CD4-positive, alpha-beta T cell treated with Interleukin-12 subunit alpha and Interleukin-12 subunit beta, for 1 hour (primary cell): ENCODE measurements around the gene FOXL2NB.

Experiments used
- DNase-seq: peaks from one replicate; pipeline ENCODE4 v3.0.0-alpha.2; 2020

Gene FOXL2NB

DNA sequence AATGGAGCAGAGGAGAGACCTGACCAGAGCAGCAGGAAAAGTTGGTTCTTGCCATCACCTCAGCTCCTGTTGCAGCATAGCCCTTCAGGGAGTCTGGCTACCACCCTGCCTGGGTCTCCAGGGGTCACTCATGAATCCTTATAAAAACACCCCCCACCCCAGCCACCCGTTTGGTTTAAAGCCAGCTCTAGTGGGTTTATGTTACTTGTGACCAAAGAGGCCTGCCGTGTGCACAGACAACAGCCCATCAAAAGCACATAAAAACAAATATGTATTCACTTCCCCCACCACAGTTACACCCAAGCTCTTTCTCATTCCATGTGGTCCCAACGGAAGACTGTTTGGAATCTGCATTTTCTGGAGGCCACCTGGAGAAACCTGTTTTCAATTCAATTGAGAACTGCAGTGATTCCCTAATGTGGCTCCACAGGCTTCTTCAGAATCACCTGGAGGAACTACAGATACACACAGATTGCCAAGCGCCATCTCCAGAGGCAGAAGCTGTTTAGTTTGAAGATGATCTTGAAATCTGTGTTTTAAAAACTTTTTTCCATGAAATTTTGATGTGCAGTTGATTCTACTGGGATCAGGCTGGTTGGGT lies 13.8 kb upstream of the FOXL2NB start:
- DNase-seq: no peak

DNA sequence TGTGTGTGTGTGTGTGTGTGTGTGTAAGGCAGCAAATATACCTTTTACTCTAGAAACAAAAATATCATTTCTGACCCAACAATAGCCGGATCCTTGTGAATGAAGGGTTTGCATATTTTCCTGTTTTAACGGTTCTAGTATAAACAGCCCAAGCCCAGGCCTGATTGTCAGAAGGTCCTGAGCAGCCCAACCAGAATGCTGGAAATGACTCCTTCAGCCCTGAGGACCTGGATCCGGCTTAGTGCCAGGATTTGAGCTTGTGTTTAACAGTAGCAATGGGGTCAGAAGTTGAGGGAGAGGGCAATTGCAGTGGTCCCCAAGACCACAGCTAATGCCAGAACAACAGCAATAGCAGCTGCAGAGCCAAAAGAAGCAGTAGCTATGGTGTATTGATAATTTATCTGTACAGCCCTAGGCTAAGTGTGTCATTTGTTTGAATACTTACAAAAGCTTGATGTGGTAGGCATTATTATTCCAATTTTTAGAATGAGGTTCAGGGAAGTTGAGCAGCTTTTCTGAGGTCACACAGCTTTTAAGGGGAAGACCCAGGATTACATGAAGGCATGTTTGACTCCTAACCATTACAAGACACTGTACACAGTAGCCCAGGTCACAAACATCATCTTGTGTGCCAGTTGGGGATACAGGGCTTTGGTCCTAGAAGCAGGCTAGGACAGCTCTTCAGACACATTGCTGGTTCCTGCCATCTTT lies 12.9 kb upstream of the FOXL2NB start:
- no peak for DNase-seq

DNA sequence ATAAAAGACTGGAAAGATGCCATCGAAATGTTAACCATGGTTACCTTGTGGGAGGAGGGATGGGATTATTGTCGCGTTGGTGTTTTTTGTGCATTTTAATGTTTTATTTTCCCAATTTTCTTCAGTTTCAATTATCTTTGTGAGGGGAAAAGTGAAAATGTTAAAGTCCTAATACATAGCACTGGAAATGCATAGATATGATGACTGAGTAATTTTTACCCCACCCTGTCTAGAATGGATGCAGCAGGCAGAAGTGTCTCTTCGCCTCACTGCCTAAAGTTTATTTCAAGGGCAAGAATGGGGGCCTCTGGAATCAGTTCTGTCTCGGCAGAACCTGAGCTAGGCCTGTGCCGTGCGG lies 11.5 kb upstream of the FOXL2NB start:
- no peak for DNase-seq

DNA sequence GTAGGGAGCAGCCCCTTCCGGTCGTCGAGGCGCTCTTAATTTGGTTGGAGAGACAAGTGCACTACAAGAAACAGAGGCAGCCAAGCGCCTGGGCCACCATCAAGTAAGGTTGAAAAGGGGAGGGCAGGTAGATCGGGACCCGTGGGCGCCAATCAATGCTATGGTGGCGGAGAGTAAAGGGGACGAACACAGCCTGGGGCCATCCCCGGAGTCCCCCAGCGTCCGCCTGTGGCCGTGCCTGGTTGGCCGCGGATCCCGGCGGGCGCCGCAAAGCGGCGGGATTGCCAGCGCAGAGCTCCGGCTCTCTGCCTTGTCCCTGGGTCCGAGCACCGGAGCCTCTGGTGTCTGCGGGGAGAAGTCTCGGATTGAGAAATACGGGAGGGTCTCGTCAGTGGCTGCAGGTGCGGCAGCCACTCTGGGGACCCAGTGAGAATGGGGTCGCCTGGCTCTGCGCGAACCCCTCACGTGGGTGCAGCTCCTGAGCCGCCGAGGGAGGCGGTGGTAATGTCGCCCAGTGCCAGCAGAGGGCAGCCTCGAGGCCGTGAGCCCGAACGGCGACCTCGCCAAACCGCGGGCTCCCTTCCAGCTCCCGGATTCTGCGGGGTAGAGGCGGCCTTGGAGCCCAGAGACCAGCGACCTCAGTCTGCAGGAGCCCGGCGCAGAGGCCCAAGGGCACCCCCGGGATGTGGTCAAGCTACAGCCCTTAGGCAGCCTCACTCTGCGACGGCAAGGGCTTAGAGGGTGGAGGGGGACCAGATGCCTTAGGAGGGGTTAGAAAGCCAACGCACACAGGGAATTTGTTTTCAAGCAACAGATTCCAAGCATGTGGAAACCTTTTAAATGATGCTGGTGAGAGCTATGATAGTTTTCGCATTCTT lies 10.9 kb upstream of the FOXL2NB start:
- DNase-seq: peak; percentile 69

DNA sequence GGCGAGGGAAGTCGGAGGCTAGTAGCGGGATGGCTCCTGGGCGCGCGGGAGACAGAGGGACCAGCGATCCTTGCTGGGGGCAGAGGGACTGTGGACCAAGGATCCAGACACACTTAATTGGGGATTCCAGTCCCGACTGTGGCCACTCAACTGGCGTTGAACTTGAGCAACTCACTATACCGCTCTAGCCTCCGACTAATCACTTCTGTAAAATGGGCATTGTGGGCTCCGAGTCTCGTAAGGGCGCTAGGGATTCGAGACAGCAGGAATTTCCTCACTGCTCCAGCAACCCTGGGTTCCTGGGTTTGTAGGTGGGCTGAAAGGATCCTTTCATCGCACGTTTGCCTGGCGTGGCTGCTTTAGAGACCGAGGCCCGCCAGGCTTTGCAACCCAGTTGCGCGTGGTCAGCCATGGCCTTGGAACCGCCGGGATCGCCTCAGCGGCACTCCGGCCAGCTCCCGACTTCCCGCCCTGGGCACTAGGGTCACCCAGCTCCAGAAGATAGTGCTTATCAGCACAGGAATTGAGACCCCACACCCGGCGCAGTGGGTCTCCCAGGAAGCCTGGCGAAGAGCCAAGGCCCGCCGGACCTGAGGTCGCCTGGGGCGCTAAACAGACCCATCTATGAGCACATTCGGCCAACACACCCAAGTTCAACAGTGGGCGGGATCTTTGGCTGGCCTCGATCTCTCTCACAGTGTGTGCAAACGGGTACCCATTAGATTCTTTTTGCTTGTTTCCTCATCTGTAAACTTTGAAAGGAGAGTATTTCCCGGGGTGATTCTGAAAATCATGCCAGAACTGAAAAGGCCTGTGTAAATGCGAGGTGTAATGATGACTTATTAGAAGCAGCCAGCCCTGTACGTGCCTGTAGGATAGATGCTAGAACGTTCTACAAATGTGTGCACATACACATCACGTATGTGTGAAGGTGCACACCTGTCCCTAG lies 10.0 kb upstream of the FOXL2NB start:
- no peak for DNase-seq

DNA sequence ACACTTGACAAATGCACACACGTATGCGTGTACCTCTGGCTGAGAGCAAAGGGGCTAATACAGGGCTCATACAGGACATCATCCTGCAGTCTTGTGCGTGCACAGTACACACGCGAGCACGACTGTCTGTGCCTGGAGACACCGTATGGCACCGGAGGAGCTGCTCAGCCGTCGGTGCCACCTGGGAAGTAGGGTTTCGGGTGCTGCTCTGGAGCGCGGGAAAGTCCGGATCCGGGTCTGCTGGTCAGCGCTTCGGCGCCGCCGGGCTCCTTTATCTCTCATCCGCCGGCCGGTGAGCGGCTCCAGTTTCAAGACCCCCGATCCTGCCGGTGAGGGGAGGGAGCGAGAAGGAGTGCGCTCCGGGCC lies 9.3 kb upstream of the FOXL2NB start:
- DNase-seq: no peak

DNA sequence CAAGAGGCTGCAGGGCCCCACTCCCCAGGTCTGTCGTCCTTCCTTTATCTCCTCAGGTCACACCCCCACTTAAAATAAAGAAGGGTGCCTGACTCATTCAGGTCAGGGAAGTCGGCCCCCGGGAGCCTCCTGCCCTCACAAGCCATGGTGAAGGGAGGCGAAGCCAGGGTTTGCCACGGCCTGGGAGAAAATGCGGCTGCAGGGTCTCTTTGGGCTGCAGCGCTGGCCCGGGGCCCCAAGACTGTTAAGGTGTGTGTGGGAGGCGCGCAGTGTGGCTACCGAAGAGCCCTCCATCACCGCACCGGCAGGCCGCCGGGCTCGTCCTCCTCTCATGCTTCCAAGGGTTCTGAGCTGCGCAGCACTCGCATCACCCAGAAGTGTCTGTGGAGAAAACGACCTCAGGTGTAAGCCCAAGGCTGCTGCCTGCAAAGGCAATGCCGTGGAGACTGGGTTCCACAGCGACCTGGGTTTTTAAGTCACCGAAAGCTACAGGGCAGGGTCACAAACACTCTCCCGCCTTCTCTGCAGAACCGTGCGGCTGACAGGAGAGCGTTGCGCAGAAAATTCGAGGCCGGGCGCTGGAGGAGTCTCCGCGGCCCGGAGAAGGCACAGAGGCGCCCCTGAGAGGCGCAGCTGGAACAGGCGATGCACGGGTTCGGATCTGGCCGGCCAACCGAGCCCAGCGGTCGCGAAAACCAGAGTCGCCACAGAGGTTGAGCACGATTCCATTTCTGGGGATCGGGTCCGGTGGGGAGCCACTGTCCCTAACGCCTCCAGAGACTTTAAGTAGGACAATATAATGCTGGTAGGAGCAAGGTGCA lies 8.8 kb upstream of the FOXL2NB start:
- DNase-seq: no peak

DNA sequence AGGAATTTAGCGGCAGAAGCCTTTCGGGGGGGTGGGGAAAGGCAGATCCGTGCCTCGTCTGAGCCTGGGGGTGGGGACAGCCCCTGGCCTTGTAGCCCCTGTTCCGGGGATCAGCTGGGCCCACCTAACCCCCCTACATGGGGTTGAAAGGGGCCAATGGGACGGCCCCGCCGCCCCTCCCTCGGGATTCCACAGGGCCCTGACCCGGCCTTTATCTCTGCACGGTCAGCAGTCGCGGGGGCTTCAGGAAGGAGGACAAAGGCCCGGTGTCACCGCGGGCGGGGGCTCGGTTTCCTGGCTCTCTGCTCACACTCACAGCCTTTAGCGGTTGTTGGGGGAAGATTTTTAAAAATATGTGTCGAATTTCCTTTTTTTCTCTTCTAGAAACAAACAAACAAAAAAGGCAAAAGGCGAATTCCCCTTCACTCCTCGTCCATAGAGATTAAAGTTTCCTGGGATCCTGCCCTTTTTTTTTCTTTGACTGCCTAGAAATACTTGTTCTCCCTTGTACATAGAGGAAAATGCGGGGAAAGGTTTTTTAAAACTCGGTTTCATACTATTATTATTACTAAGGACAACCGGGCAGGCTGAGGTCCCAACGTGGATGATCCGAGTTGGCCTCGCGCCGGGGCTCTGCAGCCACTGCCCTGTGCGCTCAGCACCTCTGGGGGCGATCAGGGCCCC lies 8.0 kb upstream of the FOXL2NB start:
- no peak for DNase-seq

DNA sequence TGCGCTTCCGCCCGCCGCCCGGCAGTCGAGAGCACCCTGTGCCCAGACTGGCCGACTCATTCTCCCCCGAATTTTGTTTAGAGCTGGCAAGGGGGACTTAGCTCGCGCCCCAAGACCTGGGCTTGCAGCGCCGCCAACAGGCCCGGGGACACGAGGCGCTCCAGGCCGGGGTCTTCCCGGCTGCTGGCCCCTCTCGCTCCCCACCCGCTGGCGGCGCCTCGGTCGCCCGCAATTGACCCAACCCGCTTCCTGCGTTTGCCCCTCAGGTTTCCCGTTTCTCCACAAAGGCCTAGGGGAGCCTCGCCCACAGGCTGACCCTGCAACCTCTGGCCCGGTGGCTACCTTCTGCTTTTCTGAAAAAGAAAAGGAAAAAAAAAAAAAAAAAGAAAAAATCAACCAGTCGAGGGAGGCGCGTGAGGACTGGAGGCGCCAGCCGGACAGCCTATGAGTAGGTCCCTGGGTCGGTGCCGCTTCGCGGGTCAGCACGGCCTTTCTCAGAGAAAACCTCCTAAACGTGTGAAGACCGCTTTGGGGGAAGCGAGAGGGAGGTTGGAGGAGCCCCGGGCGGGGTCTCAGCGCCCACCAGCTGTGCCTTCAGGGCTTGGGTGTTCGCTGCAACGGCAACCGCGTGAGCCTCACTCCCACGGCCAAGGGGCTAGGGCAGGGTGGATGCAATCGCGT lies 7.3 kb upstream of the FOXL2NB start:
- DNase-seq: no peak

DNA sequence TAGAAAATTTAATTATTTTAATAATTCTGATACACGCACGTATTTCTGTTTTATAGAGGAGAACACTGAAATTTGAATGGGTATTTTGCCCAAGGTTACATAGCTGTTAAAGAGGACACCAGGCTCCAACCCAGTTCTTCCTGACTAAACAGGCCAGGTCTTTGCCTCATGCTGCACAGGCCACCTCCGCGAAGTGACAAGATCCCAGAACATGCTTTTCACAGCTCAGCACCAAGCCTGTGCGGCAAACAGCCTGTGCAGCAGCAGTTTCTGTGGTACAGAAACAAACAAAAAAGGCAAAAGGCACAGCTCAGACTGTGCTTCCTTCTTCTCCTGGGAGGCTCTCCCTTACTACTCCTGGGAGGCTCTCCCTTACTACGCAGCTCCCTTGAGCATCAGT lies 6.6 kb upstream of the FOXL2NB start:
- no peak for DNase-seq

DNA sequence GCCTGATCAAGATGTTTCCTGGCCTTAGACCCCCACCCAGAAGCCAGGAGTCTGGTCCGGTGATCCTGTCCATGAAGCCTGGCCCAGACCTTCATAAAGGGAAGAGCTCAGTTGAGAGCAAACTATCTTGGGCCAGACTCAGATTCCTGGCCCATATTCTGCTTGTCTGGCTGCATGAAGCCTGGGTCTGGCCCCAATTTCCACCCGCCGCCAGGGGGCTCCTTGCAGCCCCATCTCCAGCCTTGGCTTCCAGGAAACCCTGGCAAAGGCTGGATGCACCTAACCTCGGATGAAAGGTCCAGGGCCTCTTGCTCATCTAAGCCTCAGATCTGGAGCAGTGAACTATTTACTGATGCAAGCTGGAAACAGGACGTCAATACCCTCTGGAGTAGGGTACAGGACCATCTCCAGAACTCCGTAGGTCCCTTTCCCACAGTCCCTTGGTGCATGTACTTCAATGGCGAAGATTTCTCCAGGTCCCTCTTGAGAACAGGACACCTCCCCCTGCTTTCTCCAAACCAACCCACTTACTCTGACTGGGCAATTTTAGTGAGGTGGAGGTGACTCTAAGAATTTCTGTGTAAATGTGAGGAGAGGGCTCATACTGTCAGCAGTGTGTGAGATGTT lies 5.6 kb upstream of the FOXL2NB start:
- no peak for DNase-seq

DNA sequence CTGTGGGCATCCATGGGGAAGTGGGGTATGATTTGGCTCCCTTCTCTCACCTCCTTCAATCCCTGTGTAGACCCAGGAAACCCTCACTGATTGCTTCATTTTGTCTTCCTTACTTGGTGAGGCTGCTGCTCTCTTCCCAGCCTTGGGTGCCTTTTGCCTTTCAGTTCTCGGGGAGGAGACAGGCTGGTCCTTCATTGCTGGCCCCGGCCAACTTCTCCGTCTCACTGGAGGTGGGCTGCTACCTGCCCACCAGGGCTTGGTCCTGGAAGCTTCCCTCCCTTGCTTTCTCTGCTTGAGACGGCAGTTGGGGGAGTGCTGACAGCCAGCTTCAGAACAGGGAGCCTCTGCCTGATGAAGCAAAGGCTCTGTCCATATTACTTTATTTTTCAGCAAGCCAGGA lies 4.7 kb upstream of the FOXL2NB start:
- DNase-seq: no peak

DNA sequence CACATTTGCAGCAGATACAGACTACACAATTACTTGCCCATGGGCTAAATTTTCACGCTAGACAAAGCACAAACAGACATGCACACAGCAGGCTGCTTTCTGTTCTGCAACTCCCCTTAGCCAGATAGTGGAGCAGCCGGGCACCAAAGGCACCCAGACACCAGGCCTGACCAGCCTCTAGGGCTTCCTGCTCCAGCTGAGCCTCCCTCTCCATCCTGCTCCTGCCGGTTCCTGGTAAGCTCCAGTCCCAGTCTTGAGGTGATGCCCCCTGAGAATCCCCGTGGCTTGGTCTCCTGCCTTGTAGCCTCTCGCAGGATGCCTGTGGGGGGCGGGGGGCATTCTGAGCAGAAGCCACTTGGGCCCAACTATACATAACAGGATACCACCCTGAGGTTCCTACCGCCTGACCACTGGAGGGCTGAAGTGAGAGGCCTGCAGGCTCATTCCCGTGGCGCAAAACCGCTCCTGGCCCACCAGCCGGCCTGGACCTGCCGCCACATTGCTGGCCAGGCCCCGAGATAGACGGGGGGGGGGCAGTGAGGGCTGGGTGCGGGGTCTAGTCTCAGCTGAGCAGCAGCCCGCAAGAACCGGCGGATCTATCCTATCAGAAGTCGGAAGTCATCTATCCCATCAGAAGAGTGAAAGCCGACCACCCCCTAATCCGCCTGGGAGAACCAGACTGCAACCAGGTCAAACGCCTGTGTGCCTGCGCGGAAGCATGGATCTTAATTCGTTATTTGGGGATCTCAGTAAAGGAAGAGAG lies 4.0 kb upstream of the FOXL2NB start:
- no peak for DNase-seq

DNA sequence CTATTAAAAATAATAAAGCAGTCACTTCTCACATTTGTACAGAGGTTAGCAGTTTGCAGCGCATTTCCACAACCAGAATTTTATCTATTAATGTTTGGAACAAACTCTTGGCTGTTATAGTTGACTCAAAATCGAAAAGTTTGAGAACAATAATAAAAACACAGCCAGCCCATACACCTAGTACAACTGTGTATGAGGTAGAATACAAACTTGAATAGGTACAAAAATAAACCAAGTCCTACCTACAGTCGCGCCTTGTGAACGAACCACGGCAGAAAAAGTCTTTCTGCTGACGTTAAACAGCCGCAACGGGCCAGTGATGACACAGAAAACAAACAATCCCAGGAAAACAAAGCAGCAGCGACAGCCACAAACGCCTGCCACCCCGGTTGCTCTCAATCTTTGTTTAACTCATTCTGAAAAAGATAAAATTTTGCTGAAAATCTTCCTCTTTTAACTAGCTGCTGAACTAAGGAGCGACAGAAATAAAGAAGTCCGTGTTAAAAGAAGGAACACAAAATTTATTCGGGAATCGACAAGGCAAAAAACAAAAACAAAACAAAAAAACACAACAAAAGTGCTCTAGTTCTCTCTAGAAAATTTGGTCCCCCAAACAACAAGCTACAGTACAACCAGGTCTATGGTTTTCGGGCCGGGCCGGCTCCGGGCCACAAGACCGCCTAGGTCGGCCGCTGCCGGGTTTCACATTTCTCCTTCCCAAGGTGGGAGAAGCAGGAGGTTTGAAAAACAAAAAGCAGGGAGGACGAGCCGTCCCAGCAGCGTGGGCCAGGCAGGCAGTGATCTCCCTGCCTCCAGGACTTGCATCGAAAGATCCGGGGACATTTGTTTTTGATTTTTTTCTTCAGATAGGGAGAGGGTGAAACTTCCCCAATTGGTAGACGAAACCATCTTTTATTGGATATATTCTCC lies 3.0 kb upstream of the FOXL2NB start:
- DNase-seq: no peak

DNA sequence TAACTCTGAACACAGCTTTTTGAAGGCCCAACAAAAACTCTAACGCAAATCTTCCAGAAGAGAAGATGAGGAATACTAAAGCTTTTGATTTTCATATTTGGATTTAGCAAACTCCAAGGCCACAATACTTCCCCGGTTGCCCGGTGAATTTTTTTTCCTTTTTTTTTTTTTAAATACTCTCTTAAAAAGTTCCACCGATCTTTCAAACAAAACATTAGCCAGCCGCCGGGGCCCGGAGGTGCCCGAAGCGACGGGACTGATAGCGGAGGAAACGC lies 2.4 kb upstream of the FOXL2NB start:
- no peak for DNase-seq

DNA sequence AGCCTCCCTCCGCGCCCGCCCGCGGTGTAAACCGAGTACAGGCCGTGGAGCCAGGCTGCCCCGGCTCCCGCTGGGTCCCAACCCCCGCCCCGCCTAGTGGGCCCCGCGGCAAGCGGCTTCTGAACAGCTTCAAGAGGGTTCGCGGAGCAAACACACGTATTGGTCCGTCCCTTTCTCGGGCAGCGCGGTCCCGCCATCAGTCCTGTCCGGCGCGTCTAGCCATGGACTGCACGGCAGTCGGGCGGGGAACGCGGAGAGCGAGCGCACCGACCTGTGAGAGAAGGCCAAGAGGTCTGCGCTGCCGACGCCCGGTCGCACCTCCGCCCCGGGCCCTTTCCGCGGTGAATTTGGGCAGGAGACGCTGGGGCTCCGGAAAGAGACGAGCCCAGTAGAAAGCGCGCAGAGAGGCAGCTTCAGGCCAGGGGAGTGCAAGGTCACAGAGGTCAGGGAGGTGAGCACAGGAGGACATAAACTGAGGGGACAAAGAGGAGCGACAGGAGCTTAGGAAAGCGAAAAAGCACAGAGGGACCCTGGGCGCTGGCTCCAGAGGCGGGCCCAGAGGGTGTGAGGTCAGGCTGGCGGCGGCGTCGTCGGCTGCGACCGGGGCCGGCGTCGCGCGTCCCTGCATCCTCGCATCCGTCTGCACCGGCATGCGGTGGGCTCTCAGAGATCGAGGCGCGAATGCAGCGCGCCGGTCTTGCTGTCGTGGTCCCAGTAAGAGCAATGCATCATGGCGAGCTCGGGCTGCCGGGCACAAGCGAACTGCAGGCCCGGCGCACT lies 1.9 kb upstream of the FOXL2NB start:
- no peak for DNase-seq

DNA sequence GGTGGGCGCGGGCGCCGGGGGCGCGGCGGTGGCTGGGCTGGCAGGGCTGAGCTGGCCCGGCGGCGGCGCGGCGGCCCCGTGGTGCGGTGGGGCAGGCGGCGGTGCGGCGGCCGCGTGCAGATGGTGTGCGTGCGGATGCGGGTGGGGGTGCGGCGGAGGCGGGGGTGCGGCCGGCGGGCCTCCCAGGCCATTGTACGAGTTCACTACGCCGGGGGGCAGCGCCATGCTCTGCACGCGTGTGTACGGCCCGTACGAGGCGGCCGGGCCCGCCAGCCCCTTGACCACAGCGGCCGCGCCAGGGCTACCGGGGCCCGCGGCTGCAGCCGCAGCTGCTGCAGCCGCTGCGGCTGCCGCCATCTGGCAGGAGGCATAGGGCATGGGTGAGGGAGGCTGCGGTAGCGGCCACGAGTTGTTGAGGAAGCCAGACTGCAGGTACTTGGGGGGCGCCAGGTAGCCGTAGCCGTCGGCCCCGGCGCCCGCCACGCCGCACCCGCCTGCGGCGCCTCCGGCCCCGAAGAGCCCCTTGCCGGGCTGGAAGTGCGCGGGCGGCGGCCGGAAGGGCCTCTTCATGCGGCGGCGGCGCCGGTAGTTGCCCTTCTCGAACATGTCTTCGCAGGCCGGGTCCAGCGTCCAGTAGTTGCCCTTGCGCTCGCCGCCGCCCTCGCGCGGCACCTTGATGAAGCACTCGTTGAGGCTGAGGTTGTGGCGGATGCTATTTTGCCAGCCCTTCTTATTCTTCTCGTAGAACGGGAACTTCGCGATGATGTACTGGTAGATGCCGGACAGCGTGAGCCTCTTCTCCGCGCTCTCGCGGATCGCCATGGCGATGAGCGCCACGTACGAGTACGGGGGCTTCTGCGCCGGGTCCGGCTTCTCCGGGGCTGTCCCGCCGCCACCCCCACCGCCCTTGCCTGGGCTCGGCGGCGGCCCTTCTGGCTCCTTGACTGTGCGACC lies 1.0 kb upstream of the FOXL2NB start:
- no peak for DNase-seq
